Chondrocyte (in vitro differentiated cells): Measurements from ENCODE around the gene FGF12. TPM values are rescaled to one million over a fixed set of nuclear protein-coding genes. Genes with fewer than 3 reads are reported as not detected.

Source experiments
- DNase-seq: peaks from one replicate; pipeline ENCODE4 v3.0.0; 2021; ENCODE audit warnings: mixed read lengths, low spot score
- H3K27ac Mint-ChIP-seq: one replicate; pipeline ENCODE4 v1.8.0; 2021; ENCODE audit warnings: mild to moderate bottlenecking, moderate library complexity, mixed read lengths; ENCODE audit not compliant: unreplicated experiment
- H3K27me3 Mint-ChIP-seq: 2 replicates; pipeline ENCODE4 v1.8.0; 2021; ENCODE audit warnings: low read depth, mixed read lengths
- H3K36me3 Mint-ChIP-seq: 2 replicates; pipeline ENCODE4 v1.8.0; 2021; ENCODE audit warnings: low read depth, mixed read lengths
- H3K4me1 Mint-ChIP-seq: 2 replicates; pipeline ENCODE4 v1.8.0; 2021; ENCODE audit warnings: low read depth, mild to moderate bottlenecking, mixed read lengths
- H3K4me3 Mint-ChIP-seq: one replicate; pipeline ENCODE4 v1.8.0; 2021; ENCODE audit warnings: mild to moderate bottlenecking, moderate library complexity, mixed read lengths; ENCODE audit not compliant: unreplicated experiment
- H3K9me3 Mint-ChIP-seq: 2 replicates; pipeline ENCODE4 v1.8.0; 2021; ENCODE audit warnings: low read depth, mixed read lengths
- total RNA-seq: library from RNA; stranded (reverse); gene quantifications from 3 replicates; pipeline ENCODE4 v1.2.1, GENCODE V29; 2021
- TF ChIP-seq, protein P1 (sequence below): fragments of 200-600 bp; sonication (generic); IDR thresholded peaks from 2 replicates; pipeline ENCODE4 v1.5.0; 2021; ENCODE audit warnings: antibody characterized with exemption, mild to moderate bottlenecking, moderate library complexity

FGF12 gene
- total RNA-seq, 1 donor from 2014 or later = 0.15 TPM

DNA sequence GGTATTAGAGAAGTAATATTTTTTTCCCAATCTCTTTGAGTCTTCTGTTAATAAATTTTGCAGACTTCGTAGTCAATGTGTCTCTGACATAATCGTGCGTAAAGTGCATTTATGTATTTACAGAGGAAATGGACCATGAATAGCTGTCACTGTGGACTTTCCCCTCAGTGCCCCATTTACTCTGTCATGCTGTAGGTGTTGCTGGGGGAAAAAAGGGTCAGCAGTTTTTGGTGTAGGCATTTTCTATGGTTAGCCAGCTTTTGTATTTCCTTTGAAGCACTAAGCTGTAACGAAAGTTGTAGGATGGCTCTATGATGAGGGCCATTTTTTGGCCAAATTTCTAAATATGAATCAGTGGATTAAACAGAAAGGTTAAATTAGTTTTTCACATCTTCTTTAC lies 598.4 kb downstream of the FGF12 start:
- H3K4me3 Mint-ChIP-seq = no peak overlapping the region
- DNase-seq = no peak
- H3K27ac Mint-ChIP-seq = no peak overlapping the region
- no peaks in the 10 kb centered on the region for H3K36me3 Mint-ChIP-seq
- H3K27me3 Mint-ChIP-seq = peaks cover 18% of the 10 kb centered on the region
- H3K4me1 Mint-ChIP-seq = no peaks in the 10 kb centered on the region
- TF ChIP-seq, protein P1, sequence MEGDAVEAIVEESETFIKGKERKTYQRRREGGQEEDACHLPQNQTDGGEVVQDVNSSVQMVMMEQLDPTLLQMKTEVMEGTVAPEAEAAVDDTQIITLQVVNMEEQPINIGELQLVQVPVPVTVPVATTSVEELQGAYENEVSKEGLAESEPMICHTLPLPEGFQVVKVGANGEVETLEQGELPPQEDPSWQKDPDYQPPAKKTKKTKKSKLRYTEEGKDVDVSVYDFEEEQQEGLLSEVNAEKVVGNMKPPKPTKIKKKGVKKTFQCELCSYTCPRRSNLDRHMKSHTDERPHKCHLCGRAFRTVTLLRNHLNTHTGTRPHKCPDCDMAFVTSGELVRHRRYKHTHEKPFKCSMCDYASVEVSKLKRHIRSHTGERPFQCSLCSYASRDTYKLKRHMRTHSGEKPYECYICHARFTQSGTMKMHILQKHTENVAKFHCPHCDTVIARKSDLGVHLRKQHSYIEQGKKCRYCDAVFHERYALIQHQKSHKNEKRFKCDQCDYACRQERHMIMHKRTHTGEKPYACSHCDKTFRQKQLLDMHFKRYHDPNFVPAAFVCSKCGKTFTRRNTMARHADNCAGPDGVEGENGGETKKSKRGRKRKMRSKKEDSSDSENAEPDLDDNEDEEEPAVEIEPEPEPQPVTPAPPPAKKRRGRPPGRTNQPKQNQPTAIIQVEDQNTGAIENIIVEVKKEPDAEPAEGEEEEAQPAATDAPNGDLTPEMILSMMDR = no peak
- H3K9me3 Mint-ChIP-seq = no peaks in the 10 kb centered on the region

DNA sequence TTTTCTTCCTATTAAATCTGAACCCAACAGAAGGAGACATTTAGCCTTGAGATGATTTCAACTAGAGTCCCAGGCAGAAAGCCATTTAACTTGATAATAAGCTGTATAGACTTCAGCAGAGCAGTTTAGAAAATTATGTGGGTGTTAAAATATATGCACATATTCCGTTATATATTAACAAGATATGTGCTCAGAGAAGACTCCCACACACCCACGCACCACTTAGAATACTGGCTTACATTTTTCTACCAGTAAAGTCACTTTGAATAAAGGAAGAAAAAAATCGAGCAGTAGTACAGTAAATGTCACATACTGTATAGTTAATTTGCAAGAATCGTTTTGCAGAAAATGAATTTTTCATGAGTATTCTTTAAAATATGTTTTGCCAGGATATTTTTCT lies 599.3 kb downstream of the FGF12 start:
- H3K4me1 Mint-ChIP-seq = no peaks in the 10 kb centered on the region
- no peak overlapping the region for H3K4me3 Mint-ChIP-seq
- DNase-seq = no peak
- no peak overlapping the region for H3K27ac Mint-ChIP-seq
- peaks cover 15% of the 10 kb centered on the region for H3K27me3 Mint-ChIP-seq
- no peaks in the 10 kb centered on the region for H3K36me3 Mint-ChIP-seq
- TF ChIP-seq, protein P1 = no peak
- no peaks in the 10 kb centered on the region for H3K9me3 Mint-ChIP-seq

DNA sequence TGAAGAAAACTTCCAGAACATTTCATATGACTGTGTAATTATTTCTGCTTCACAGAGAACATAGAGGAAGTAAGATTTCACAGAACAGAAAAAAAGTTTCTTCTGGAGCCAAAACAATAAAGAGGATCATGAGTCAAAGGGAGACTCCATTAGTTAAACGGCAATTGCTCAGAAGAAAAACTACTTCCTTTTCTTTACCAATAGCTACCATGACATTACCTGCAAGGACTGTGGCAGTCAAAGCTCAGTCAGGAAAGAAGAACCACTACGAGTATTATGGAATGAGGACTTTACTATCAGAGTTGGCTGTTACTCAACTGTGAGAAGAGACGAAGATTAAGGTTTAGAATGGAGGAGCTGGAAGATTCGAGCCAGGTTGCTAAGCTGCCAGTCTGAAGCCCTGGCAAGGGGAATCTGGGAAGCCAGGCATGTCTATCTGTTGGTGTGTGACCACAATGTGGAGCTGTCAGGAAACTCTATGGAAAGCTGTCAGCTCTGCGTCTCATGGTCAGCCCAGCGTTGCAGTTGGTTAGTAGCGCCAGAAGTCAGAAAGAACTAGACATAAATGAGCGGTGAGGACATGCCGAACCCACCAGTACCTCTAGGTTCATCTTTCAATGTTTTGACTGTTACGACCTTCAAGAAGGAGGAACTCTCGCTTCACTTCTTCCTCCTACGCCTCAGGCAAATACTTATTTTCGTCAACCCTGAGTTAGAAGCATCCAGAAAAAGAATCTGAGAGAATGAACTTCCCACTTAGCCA lies 604.3 kb downstream of the FGF12 start:
- DNase-seq = no peak
- TF ChIP-seq, protein P1 = no peak
- no peaks in the 10 kb centered on the region for H3K36me3 Mint-ChIP-seq
- H3K9me3 Mint-ChIP-seq = no peaks in the 10 kb centered on the region
- no peak overlapping the region for H3K27ac Mint-ChIP-seq
- H3K27me3 Mint-ChIP-seq = peaks cover 11% of the 10 kb centered on the region
- H3K4me3 Mint-ChIP-seq = no peak overlapping the region
- H3K4me1 Mint-ChIP-seq = no peaks in the 10 kb centered on the region

DNA sequence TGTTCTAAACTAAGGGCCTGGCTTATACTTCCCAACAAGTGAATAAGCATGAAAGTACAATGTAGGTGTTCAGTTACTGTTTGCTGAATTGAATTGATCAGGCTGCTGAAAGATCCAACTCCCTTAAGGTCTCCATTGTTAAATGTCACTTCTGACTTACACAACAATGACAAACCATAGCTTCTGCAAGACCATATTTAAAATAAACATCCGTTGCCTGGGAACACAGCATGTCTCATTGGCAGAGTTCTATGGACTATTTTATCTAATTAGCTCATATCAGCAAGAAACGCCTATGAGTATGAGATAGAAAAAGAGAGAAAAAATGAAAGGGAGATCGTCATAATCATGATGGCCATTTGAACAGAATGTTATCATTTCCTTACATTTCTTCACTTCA lies 605.4 kb downstream of the FGF12 start:
- Mint-ChIP-seq H3K9me3 (no peaks in the 10 kb centered on the region), H3K36me3 (no peaks in the 10 kb centered on the region), H3K4me1 (no peaks in the 10 kb centered on the region), H3K4me3 (no peak overlapping the region), H3K27ac (no peak overlapping the region), H3K27me3 (peaks cover 12% of the 10 kb centered on the region)
- DNase-seq = no peak
- TF ChIP-seq, protein P1 = no peak

DNA sequence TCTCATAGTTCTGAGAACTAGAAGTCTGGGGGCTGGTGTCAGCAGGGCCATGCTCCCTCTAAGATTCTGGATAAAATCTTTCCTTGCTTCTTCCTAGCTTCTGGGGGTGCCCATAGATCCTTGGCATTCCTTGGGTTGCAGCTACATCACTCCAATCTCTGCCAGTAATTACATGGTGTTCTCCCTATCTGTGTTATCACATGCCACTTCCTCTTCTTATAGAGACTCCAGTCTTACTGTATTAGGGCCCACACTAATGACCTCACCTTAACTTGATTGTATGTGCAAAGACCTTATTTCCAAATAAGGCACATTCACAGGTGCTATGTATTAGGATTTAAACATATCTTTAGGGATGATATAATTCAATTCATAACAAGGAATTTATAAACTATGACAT lies 618.5 kb downstream of the FGF12 start:
- Mint-ChIP-seq H3K36me3 (no peaks in the 10 kb centered on the region), H3K4me1 (no peaks in the 10 kb centered on the region), H3K27ac (no peak overlapping the region), H3K27me3 (peaks cover 23% of the 10 kb centered on the region), H3K4me3 (no peak overlapping the region), H3K9me3 (no peaks in the 10 kb centered on the region)
- DNase-seq = no peak
- TF ChIP-seq, protein P1 = no peak
